Liver (tissue), 9 donors: ENCODE data around the gene NUDT16L1. TPM values are rescaled to one million over a fixed set of nuclear protein-coding genes. Genes with fewer than 3 reads are reported as not detected.

Source experiments
- DNase-seq: peaks from one replicate; pipeline ENCODE4 v3.0.0-alpha.2; 2017; ENCODE audit warnings: low spot score
- H3K27ac ChIP-seq, 2 donors: one replicate each; pipeline ENCODE4 v1.7.0; 2013; ENCODE audit warnings: inconsistent platforms in 2 of 2, low read length in 2 of 2, control low read depth in 1 of 2, low read depth in 1 of 2, mild to moderate bottlenecking in 1 of 2
- H3K27me3 ChIP-seq, 4 donors: one replicate each; pipeline versions ENCODE4 v1.6.1 to v1.7.0; 2013; ENCODE audit warnings: low read length in 3 of 4, inconsistent platforms in 1 of 4, mild to moderate bottlenecking in 1 of 4, moderate library complexity in 1 of 4; ENCODE audit not compliant: control insufficient read depth in 4 of 4, insufficient read depth in 4 of 4
- H3K36me3 ChIP-seq, 4 donors: one replicate each; pipeline versions ENCODE4 v1.6.1 to v1.7.0; 2013; ENCODE audit warnings: low read length in 3 of 4, mild to moderate bottlenecking in 3 of 4, low read depth in 1 of 4, moderate library complexity in 1 of 4; ENCODE audit not compliant: control insufficient read depth in 4 of 4, insufficient read depth in 3 of 4
- H3K4me1 ChIP-seq, 4 donors: one replicate each; pipeline versions ENCODE4 v1.6.1 to v1.7.0; 2013; ENCODE audit warnings: low read length in 3 of 4, mild to moderate bottlenecking in 3 of 4, moderate library complexity in 1 of 4; ENCODE audit not compliant: control insufficient read depth in 4 of 4, insufficient read depth in 4 of 4
- H3K4me3 ChIP-seq, 3 donors: one replicate each; pipeline versions ENCODE4 v1.6.1 to v1.7.0; 2013; ENCODE audit warnings: low read length in 3 of 3, control low read depth in 1 of 3, low read depth in 1 of 3, mild to moderate bottlenecking in 1 of 3
- H3K9ac ChIP-seq, 2 donors: one replicate each; pipeline ENCODE4 v1.7.0; 2013; ENCODE audit warnings: low read length in 2 of 2, mild to moderate bottlenecking in 2 of 2, moderate library complexity in 2 of 2, control low read depth in 1 of 2, low read depth in 1 of 2
- H3K9me3 ChIP-seq, 4 donors: one replicate each; pipeline versions ENCODE4 v1.6.1 to v1.7.0; 2013; ENCODE audit warnings: low read length in 3 of 4; ENCODE audit not compliant: control insufficient read depth in 4 of 4
- CTCF ChIP-seq: fragments of 150-350 bp; IDR thresholded peaks from 2 replicates; pipeline ENCODE4 v1.5.1; 2017; ENCODE audit warnings: improper control_type of control experiment, low read depth, low read length; ENCODE audit not compliant: missing input control
- GABPA ChIP-seq, 2 donors: IDR thresholded peaks in 1 of 2; conservative IDR thresholded peaks in 1 of 2; 2 replicates each; pipeline ENCODE4 v1.6.1; 2016; ENCODE audit warnings: antibody characterized with exemption in 2 of 2, mild to moderate bottlenecking in 1 of 2, moderate library complexity in 1 of 2
- HNF4A ChIP-seq, 2 donors: conservative IDR thresholded peaks; 2 replicates each; pipeline ENCODE4 v1.6.1; 2016; ENCODE audit warnings: antibody characterized with exemption in 2 of 2, mild to moderate bottlenecking in 2 of 2
- HNF4G ChIP-seq: IDR thresholded peaks from 2 replicates; pipeline ENCODE4 v1.6.1; 2016; ENCODE audit warnings: antibody characterized with exemption
- MAX ChIP-seq: IDR thresholded peaks from 2 replicates; pipeline ENCODE4 v1.6.1; 2016; ENCODE audit warnings: antibody characterized with exemption
- RAD21 ChIP-seq, 2 donors: IDR thresholded peaks; 2 replicates each; pipeline ENCODE4 v1.6.1; 2016; ENCODE audit warnings: antibody characterized with exemption in 2 of 2, mild to moderate bottlenecking in 2 of 2
- RXRA ChIP-seq, 2 donors: IDR thresholded peaks; 2 replicates each; pipeline ENCODE4 v1.6.1; 2017 to 2018; ENCODE audit warnings: antibody characterized with exemption in 2 of 2, mild to moderate bottlenecking in 1 of 2
- SP1 ChIP-seq: IDR thresholded peaks from 2 replicates; pipeline ENCODE4 v1.6.1; 2018; ENCODE audit warnings: antibody characterized with exemption, mild to moderate bottlenecking
- YY1 ChIP-seq: IDR thresholded peaks from 2 replicates; pipeline ENCODE4 v1.6.1; 2016; ENCODE audit warnings: antibody characterized with exemption, mild to moderate bottlenecking
- ZBTB33 ChIP-seq: IDR thresholded peaks from 2 replicates; pipeline ENCODE4 v1.6.1; 2016; ENCODE audit warnings: antibody characterized with exemption
- WGBS: extraction: QIAGEN DNeasy Blood & Tissue Kit; methylation state at CpG from one replicate; pipeline ENCODE4 v1.1.7; 2013; 5-methylcytosine and 5-hydroxymethylcytosine counted together
- polyA plus RNA-seq, 2 donors: library from polyadenylated mRNA; stranded (reverse) in 1 of 2; unstranded in 1 of 2; fragments of 200-250 nt in 1 of 2; fragments of >200 nt in 1 of 2; fragmentation: Nextera tagmentation in 1 of 2; extraction: Ambion mirVana in 1 of 2; gene quantifications; one replicate each; pipeline versions ENCODE4 v1.2.1 to v1.2.3, GENCODE V29; 2013 to 2015
- total RNA-seq, 2 donors: library from RNA; depleted of rRNA; stranded (reverse); fragments of >200 nt; gene quantifications; one replicate each; pipeline ENCODE4 v1.2.3, GENCODE V29; 2014
- donor health status: healthy.
- donor health status: healthy.
- donor health status: healthy.
- donor health status: healthy.
- donor health status: healthy.

Gene NUDT16L1
- total and polyA plus RNA-seq, 4 donors: 22.4 to 43.4 (median 36.3) TPM

- H3K4me3 ChIP-seq: peak overlapping the region; percentile 24 to 35 (median 28)
- H3K9me3 ChIP-seq: no peaks in the 10 kb centered on the region
- DNase-seq: no peak
- peak overlapping the region; percentile 1 to 59 for H3K9ac ChIP-seq
- WGBS: 27% methylated on average over 47 of the region's 47 CpGs
- H3K4me1 ChIP-seq: peaks cover 21 to 95% (median 77%) of the 10 kb centered on the region in 4 donors
- peaks cover 0 to 8% (median 3%) of the 10 kb centered on the region in 4 donors for H3K36me3 ChIP-seq
- H3K27ac ChIP-seq: peak overlapping the region; percentile 91 to 98
- TF ChIP-seq HNF4G (peak; percentile 6), YY1 (peak; percentile 63), SP1 (no peak), CTCF (no peak), HNF4A (conservative IDR thresholded peaks at IDR 0.05) (peak in 1 of 2 donors; percentile 40), RXRA (IDR thresholded peaks at IDR 0.05) (peak in 1 of 2 donors; percentile 6), MAX (peak; percentile 46), GABPA (IDR thresholded peaks at IDR 0.05 in 1 of 2, conservative IDR thresholded peaks at IDR 0.05 in 1 of 2) (peak in 1 of 2 donors; percentile 62), RAD21 (IDR thresholded peaks at IDR 0.05) (no peak)
- no peaks in the 10 kb centered on the region for H3K27me3 ChIP-seq
Measured at GRCh38 chr16:4679850-4680636, 13.3 kb upstream of the NUDT16L1 start.

- DNase-seq: no peak
- no peaks in the 10 kb centered on the region for H3K27me3 ChIP-seq
- TF ChIP-seq GABPA (IDR thresholded peaks at IDR 0.05 in 1 of 2, conservative IDR thresholded peaks at IDR 0.05 in 1 of 2): no peak
- TF ChIP-seq RXRA (IDR thresholded peaks at IDR 0.05): peak in 1 of 2 donors; percentile 22
- 53% methylated on average over 26 of the region's 26 CpGs for WGBS
- H3K36me3 ChIP-seq: peaks cover 0 to 6% (median 3%) of the 10 kb centered on the region in 4 donors
- peak overlapping the region; percentile 91 to 98 for H3K27ac ChIP-seq
- H3K4me3 ChIP-seq: peak overlapping the region in 2 of 3 donors; percentile 28 to 35
- H3K9me3 ChIP-seq: no peaks in the 10 kb centered on the region
- peaks cover 21 to 95% (median 78%) of the 10 kb centered on the region in 4 donors for H3K4me1 ChIP-seq
- H3K9ac ChIP-seq: peak overlapping the region; percentile 22 to 59
Measured at GRCh38 chr16:4680673-4681470, 12.5 kb upstream of the NUDT16L1 start.

GRCh38 chr16:4681471-4682083 is 11.8 kb upstream of the NUDT16L1 start:
- TF ChIP-seq YY1: no peak
- TF ChIP-seq ZBTB33: no peak
- no peak for TF ChIP-seq MAX
- WGBS: 78% methylated on average over 39 of the region's 39 CpGs
- no peaks in the 10 kb centered on the region for H3K9me3 ChIP-seq
- peak overlapping the region; percentile 91 to 98 for H3K27ac ChIP-seq
- DNase-seq: no peak
- peaks cover 16 to 95% (median 78%) of the 10 kb centered on the region in 4 donors for H3K4me1 ChIP-seq
- H3K36me3 ChIP-seq: peaks cover 0 to 9% (median 5%) of the 10 kb centered on the region in 4 donors
- no peaks in the 10 kb centered on the region for H3K27me3 ChIP-seq
- peak overlapping the region in 1 of 2 donors; percentile 22 for H3K9ac ChIP-seq
- no peak overlapping the region for H3K4me3 ChIP-seq
